Smooth muscle cell (in vitro differentiated cells): Measurements from ENCODE around the gene TNS3. TPM values are rescaled to one million over a fixed set of nuclear protein-coding genes. Genes with fewer than 3 reads are reported as not detected.

ENCODE experiments used
- DNase-seq: peaks from one replicate; lab custom pipeline; 2025; ENCODE audit not compliant: unreplicated experiment; lab: John Stamatoyannopoulos, UW
- H2AFZ ChIP-seq: fragments of 200-600 bp; sonication (generic); 2 replicates; pipeline ENCODE4 v1.6.0; 2016; ENCODE audit warnings: antibody characterized with exemption, low read depth, mild to moderate bottlenecking
- H3F3A ChIP-seq: fragments of 200-600 bp; sonication (generic); 2 replicates; pipeline ENCODE4 v1.6.0; 2017; ENCODE audit warnings: antibody characterized with exemption, low read depth
- H3K27ac ChIP-seq: fragments of 200-600 bp; sonication (generic); 2 replicates; pipeline ENCODE4 v1.5.1; 2016; ENCODE audit warnings: low read depth, mild to moderate bottlenecking
- H3K27me3 ChIP-seq: fragments of 200-600 bp; sonication (generic); 2 replicates; pipeline ENCODE4 v1.6.1; 2016; ENCODE audit warnings: low read depth, mild to moderate bottlenecking
- H3K36me3 ChIP-seq: fragments of 200-600 bp; sonication (generic); 2 replicates; pipeline ENCODE4 v1.5.1; 2016; ENCODE audit warnings: low read depth
- H3K4me1 ChIP-seq: fragments of 200-600 bp; sonication (generic); 2 replicates; pipeline ENCODE4 v1.5.1; 2016; ENCODE audit warnings: low read depth
- H3K4me2 ChIP-seq: fragments of 200-600 bp; sonication (generic); 2 replicates; pipeline ENCODE4 v1.6.0; 2016; ENCODE audit warnings: mild to moderate bottlenecking
- H3K4me3 ChIP-seq: fragments of 200-600 bp; sonication (generic); 2 replicates; pipeline ENCODE4 v1.5.1; 2016; ENCODE audit warnings: mild to moderate bottlenecking
- H3K79me2 ChIP-seq: fragments of 200-600 bp; sonication (generic); 2 replicates; pipeline ENCODE4 v1.6.0; 2016; ENCODE audit warnings: low read depth, mild to moderate bottlenecking
- H3K9ac ChIP-seq: fragments of 200-600 bp; sonication (generic); 2 replicates; pipeline ENCODE4 v1.6.0; 2016; ENCODE audit warnings: low read depth
- H3K9me3 ChIP-seq: fragments of 200-600 bp; sonication (generic); replicated peaks from 2 replicates; pipeline ENCODE4 v1.5.1; 2016; ENCODE audit warnings: low read depth
- H4K20me1 ChIP-seq: fragments of 200-600 bp; sonication (generic); 2 replicates; pipeline ENCODE4 v1.6.0; 2016; ENCODE audit warnings: low read depth
- CTCF ChIP-seq: fragments of 200-600 bp; sonication (generic); IDR thresholded peaks from 2 replicates; pipeline ENCODE4 v1.5.1; 2017; ENCODE audit warnings: borderline replicate concordance, mild to moderate bottlenecking, antibody characterized with exemption; ENCODE audit not compliant: insufficient read depth, poor library complexity, severe bottlenecking
- whole genome bisulfite sequencing: methylation state at CpG from one replicate; pipeline ENCODE4 v1.1.7; 2016; ENCODE audit warnings: low lambda C conversion rate; 5-methylcytosine and 5-hydroxymethylcytosine counted together
- polyA plus RNA-seq: library from polyadenylated mRNA; unstranded; fragments of >200 nt; fragmentation: Nextera tagmentation; extraction: Ambion mirVana; gene quantifications from 2 replicates; pipeline ENCODE4 v1.2.1, GENCODE V29; 2016
- total RNA-seq: library from RNA; depleted of rRNA; stranded (reverse); fragments of >200 nt; gene quantifications from 2 replicates; pipeline ENCODE4 v1.2.3, GENCODE V29; 2014

The TNS3 gene
- total and polyA plus RNA-seq, 2 experiments from 2014 or later, result 32.6 to 50.5 TPM

GRCh38 chr7:47247132-47247531 lies 334.8 kb downstream of the TNS3 start:
- Histone ChIP-seq H4K20me1 (no peaks in the 10 kb centered on the region), H3K9ac (no peak overlapping the region), H3K79me2 (no peaks in the 10 kb centered on the region), H3K36me3 (peaks cover 5% of the 10 kb centered on the region), H3K9me3 (no peaks in the 10 kb centered on the region), H3K27ac (no peak overlapping the region), H3K4me3 (no peak overlapping the region), H3K4me1 (no peaks in the 10 kb centered on the region), H3F3A (no peaks in the 10 kb centered on the region), H3K27me3 (no peaks in the 10 kb centered on the region), H3K4me2 (no peak overlapping the region), H2AFZ (no peak overlapping the region)
- no peak for DNase-seq
- no peak for TF ChIP-seq CTCF
- 94% methylated on average over 5 of the region's 5 CpGs for WGBS

GRCh38 chr7:47244692-47245091 lies 337.2 kb downstream of the TNS3 start:
- Histone ChIP-seq H3K4me1 (no peaks in the 10 kb centered on the region), H4K20me1 (no peaks in the 10 kb centered on the region), H3K9ac (no peak overlapping the region), H3K4me2 (no peak overlapping the region), H3K27ac (no peak overlapping the region), H3K9me3 (no peaks in the 10 kb centered on the region), H3F3A (no peaks in the 10 kb centered on the region), H3K27me3 (no peaks in the 10 kb centered on the region), H3K4me3 (no peak overlapping the region), H3K79me2 (no peaks in the 10 kb centered on the region), H2AFZ (no peak overlapping the region), H3K36me3 (no peaks in the 10 kb centered on the region)
- DNase-seq, result no peak
- no peak for TF ChIP-seq CTCF

GRCh38 chr7:47241112-47242065 lies 340.5 kb downstream of the TNS3 start:
- H3K4me2 ChIP-seq, result no peak overlapping the region
- TF ChIP-seq CTCF, result no peak
- H3K4me3 ChIP-seq, result no peak overlapping the region
- no peaks in the 10 kb centered on the region for H3K9me3 ChIP-seq
- no peak overlapping the region for H3K9ac ChIP-seq
- no peak overlapping the region for H3K27ac ChIP-seq
- H2AFZ ChIP-seq, result no peak overlapping the region
- 75% methylated on average over 10 of the region's 10 CpGs for WGBS
- no peaks in the 10 kb centered on the region for H3K79me2 ChIP-seq
- H3K27me3 ChIP-seq, result no peaks in the 10 kb centered on the region
- no peaks in the 10 kb centered on the region for H3K36me3 ChIP-seq
- no peaks in the 10 kb centered on the region for H3K4me1 ChIP-seq
- H3F3A ChIP-seq, result no peaks in the 10 kb centered on the region
- DNase-seq, result no peak
- H4K20me1 ChIP-seq, result no peaks in the 10 kb centered on the region
